Measurements from ENCODE around the gene STAG1. TPM values are rescaled to one million over a fixed set of nuclear protein-coding genes. Genes with fewer than 3 reads are reported as not detected.

Gene STAG1
- total and polyA plus RNA-seq, 2 donors (not counting 1 experiment from before 2014, with no cell fraction given): 23.2 to 38.6 TPM

- H3K36me3 ChIP-seq (ENCODE audit: control insufficient read depth, insufficient read depth, low read length): no peaks in the 10 kb centered on the region
- no peaks in the 10 kb centered on the region for H3K9me3 ChIP-seq (ENCODE audit: control insufficient read depth, insufficient read depth, low read depth, low read length)
- no peaks in the 10 kb centered on the region for H3K4me1 ChIP-seq (ENCODE audit: control insufficient read depth, extremely low read depth, insufficient read depth, low read length)
- DNase-seq (ENCODE audit: low read depth in 2 of 2): peak; percentile 29 to 84
- H4K20me1 ChIP-seq (ENCODE audit: control insufficient read depth, extremely low read depth, insufficient read depth, low read length): no peaks in the 10 kb centered on the region
- H3K4me2 ChIP-seq (ENCODE audit: extremely low read depth, insufficient read depth, low read length): no peak overlapping the region
- no peak for TF ChIP-seq EZH2 (IDR thresholded peaks at IDR 0.05; ENCODE audit: low read length, missing control alignments)
- TF ChIP-seq CTCF (conservative IDR thresholded peaks at IDR 0.05 in 1 of 2, IDR thresholded peaks at IDR 0.05 in 1 of 2; ENCODE audit: low read depth in 1 of 2, low read length in 2 of 2): no peak
- no peaks in the 10 kb centered on the region for H3K79me2 ChIP-seq (ENCODE audit: control insufficient read depth, insufficient read depth, low read length)
- no peaks in the 10 kb centered on the region for H3K27me3 ChIP-seq (ENCODE audit: control insufficient read depth, insufficient read depth, low read length)
- H3K4me3 ChIP-seq (replicated peaks in 1 of 4; ENCODE audit: control extremely low read depth in 1 of 4, insufficient read depth in 1 of 4, low read depth in 3 of 4, low read length in 4 of 4): no peak overlapping the region
- H3K9ac ChIP-seq (ENCODE audit: insufficient read depth, low read length): no peak overlapping the region
- no peak overlapping the region for H3K27ac ChIP-seq (ENCODE audit: insufficient read depth, low read length)
- no peak overlapping the region for H2AFZ ChIP-seq (ENCODE audit: low read length)
Observed at GRCh38 chr3:136366289-136366688, 385.9 kb downstream of the STAG1 start.

GRCh38 chr3:136353461-136353860, 398.7 kb downstream of the STAG1 start:
- H2AFZ ChIP-seq (ENCODE audit: low read length): no peak overlapping the region
- H3K27me3 ChIP-seq (ENCODE audit: control insufficient read depth, insufficient read depth, low read length): no peaks in the 10 kb centered on the region
- H3K4me3 ChIP-seq (replicated peaks in 1 of 4; ENCODE audit: control extremely low read depth in 1 of 4, insufficient read depth in 1 of 4, low read depth in 3 of 4, low read length in 4 of 4): no peak overlapping the region
- H3K9ac ChIP-seq (ENCODE audit: insufficient read depth, low read length): no peak overlapping the region
- no peaks in the 10 kb centered on the region for H4K20me1 ChIP-seq (ENCODE audit: control insufficient read depth, extremely low read depth, insufficient read depth, low read length)
- H3K27ac ChIP-seq (ENCODE audit: insufficient read depth, low read length): no peak overlapping the region
- no peaks in the 10 kb centered on the region for H3K36me3 ChIP-seq (ENCODE audit: control insufficient read depth, insufficient read depth, low read length)
- TF ChIP-seq CTCF (conservative IDR thresholded peaks at IDR 0.05 in 1 of 2, IDR thresholded peaks at IDR 0.05 in 1 of 2; ENCODE audit: low read depth in 1 of 2, low read length in 2 of 2): no peak
- TF ChIP-seq EZH2 (IDR thresholded peaks at IDR 0.05; ENCODE audit: low read length, missing control alignments): no peak
- DNase-seq (ENCODE audit: low read depth in 2 of 2): no peak
- H3K4me1 ChIP-seq (ENCODE audit: control insufficient read depth, extremely low read depth, insufficient read depth, low read length): peaks cover 8% of the 10 kb centered on the region
- H3K4me2 ChIP-seq (ENCODE audit: extremely low read depth, insufficient read depth, low read length): no peak overlapping the region
- H3K9me3 ChIP-seq (ENCODE audit: control insufficient read depth, insufficient read depth, low read depth, low read length): no peaks in the 10 kb centered on the region
- no peaks in the 10 kb centered on the region for H3K79me2 ChIP-seq (ENCODE audit: control insufficient read depth, insufficient read depth, low read length)

GRCh38 chr3:136351905-136352304, 400.3 kb downstream of the STAG1 start:
- Histone ChIP-seq H3K79me2 (ENCODE audit: control insufficient read depth, insufficient read depth, low read length) (no peaks in the 10 kb centered on the region), H3K9me3 (ENCODE audit: control insufficient read depth, insufficient read depth, low read depth, low read length) (no peaks in the 10 kb centered on the region), H3K36me3 (ENCODE audit: control insufficient read depth, insufficient read depth, low read length) (no peaks in the 10 kb centered on the region), H3K4me2 (ENCODE audit: extremely low read depth, insufficient read depth, low read length) (no peak overlapping the region), H3K27me3 (ENCODE audit: control insufficient read depth, insufficient read depth, low read length) (no peaks in the 10 kb centered on the region), H2AFZ (ENCODE audit: low read length) (no peak overlapping the region), H3K27ac (ENCODE audit: insufficient read depth, low read length) (peak overlapping the region; percentile 84), H3K4me3 (replicated peaks in 1 of 4; ENCODE audit: control extremely low read depth in 1 of 4, insufficient read depth in 1 of 4, low read depth in 3 of 4, low read length in 4 of 4) (no peak overlapping the region), H4K20me1 (ENCODE audit: control insufficient read depth, extremely low read depth, insufficient read depth, low read length) (no peaks in the 10 kb centered on the region), H3K4me1 (ENCODE audit: control insufficient read depth, extremely low read depth, insufficient read depth, low read length) (peaks cover 8% of the 10 kb centered on the region), H3K9ac (ENCODE audit: insufficient read depth, low read length) (no peak overlapping the region)
- no peak for DNase-seq (ENCODE audit: low read depth in 2 of 2)
- TF ChIP-seq EZH2 (IDR thresholded peaks at IDR 0.05; ENCODE audit: low read length, missing control alignments) (no peak), CTCF (conservative IDR thresholded peaks at IDR 0.05 in 1 of 2, IDR thresholded peaks at IDR 0.05 in 1 of 2; ENCODE audit: low read depth in 1 of 2, low read length in 2 of 2) (no peak)

All from fibroblast of lung (primary cell).